GM21381 (cell line): ENCODE data around the gene GTF3A.
"Not testable (repeated sequence)": the region's sequence is repeated elsewhere in the genome, so short reads cannot be mapped to it uniquely, and the experiment has no call there.

Experiments
- ATAC-seq: cut with Tn5 transposase; IDR thresholded peaks from one replicate; pipeline ENCODE4 v1.9.1; 2021; ENCODE audit warnings: mild to moderate bottlenecking, moderate library complexity; ENCODE audit not compliant: unreplicated experiment

The GTF3A gene

DNA sequence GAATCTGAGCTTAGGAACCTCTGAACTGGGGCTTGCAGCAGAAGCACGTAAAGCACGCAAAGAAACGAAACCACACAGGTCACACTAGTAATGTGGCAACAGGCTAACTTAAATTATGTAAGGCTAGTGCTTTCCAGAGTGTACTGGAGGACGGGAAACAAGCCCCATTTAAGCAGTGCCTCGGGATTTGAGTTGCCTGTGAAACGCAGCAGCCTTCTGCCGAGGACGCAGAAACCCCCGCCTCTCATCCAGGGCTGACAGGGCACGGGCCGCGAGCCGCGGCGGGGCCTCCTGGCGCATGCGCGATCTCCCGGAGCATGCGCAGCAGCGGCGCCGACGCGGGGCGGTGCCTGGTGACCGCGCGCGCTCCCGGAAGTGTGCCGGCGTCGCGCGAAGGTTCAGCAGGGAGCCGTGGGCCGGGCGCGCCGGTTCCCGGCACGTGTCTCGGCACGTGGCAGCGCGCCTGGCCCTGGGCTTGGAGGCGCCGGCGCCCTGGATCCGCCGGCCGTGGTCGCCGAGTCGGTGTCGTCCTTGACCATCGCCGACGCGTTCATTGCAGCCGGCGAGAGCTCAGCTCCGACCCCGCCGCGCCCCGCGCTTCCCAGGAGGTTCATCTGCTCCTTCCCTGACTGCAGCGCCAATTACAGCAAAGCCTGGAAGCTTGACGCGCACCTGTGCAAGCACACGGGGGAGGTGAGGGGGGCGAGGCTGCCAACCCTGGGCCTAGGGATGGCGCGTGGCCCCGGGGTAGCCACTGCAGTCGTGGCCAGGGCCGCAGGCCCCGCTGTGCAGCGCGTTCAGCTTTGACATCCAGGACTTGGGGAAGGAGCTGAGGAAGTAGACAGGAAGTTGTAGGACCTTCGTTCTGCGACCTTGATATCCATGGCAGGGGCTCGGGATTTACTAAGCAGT, at the start of gene GTF3A:
Gene GTF3A (plus strand): TSS at position 374 of the 912 bp plus-strand sequence.
- peak; percentile 68 for ATAC-seq

DNA sequence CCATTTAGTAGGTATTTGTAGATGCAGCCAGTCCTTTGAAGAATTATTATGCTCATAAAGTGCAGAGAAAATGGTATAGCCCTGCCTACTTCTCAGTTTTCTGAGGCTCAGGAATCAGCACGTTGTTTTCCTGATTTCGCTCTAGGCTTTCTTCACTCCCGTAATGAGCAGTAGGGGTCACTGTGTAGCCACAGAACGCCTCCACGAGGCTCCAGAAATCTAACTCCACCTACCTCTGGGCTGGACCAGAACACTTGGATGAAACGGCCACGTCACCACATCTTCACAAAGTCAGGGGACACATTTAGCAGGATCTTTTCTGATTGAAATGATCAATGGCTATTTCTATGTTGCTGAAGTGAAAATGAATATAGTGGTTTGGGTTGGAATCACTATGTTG, 49.8 kb upstream of the GTF3A start:
- ATAC-seq: peak; percentile 57

DNA sequence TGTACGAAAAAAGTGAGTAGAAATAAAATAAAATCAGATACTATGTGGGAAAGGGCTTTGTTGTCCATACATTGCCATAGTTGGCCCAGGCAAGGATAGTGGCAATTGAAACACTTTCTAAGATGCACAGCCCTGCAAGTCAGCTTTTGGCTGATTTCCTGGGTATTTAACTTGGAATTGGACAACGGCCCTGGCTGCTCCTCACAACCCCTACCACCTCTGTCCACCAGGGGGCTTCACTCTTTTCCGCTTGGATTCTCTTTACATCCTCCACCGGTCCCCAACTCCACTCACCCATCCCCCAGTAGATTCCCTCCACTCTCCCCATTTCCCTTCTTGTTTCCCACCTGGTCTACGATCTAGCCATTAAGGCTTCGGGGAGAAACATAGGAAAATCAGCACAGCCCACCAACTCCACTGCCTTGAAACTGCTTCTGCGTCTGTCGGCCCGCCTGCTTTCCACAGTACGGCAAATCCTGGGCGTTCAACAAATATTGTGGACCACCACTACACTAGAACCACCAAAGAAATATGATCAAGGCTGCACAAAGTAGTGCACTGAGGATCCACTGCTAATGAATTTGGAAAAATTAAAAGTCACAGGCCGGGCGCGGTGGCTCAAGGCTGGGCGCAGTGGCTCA, 48.6 kb upstream of the GTF3A start:
- ATAC-seq: no peak

DNA sequence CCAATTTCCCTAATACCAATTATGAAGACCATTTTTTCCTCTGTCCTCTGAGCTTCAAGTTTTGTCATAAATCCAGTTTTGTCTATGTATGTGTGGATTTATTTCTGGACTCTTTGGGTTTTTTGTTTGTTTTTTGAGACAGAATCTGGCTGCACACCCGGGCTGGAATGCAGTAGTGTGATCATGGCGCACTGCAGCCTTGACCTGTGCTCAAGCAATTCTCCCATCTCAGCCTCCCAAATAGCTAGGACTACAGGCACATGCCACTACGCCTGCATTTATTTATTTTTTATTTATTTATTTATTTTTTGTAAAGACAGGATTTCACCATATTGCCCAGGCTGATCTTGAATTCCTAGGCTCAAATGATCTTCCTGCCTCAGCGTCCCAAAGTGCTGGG, 45.3 kb upstream of the GTF3A start:
- no peak for ATAC-seq

- ATAC-seq: no peak
Measured at GRCh38 chr13:27379694-27380641, 44.5 kb upstream of the GTF3A start.

GRCh38 chr13:27381601-27382000, 42.8 kb upstream of the GTF3A start:
- ATAC-seq: no peak

GRCh38 chr13:27383104-27383921, 41.1 kb upstream of the GTF3A start:
- ATAC-seq: no peak

- no peak for ATAC-seq
Measured at GRCh38 chr13:27384285-27384684, 40.1 kb upstream of the GTF3A start.

DNA sequence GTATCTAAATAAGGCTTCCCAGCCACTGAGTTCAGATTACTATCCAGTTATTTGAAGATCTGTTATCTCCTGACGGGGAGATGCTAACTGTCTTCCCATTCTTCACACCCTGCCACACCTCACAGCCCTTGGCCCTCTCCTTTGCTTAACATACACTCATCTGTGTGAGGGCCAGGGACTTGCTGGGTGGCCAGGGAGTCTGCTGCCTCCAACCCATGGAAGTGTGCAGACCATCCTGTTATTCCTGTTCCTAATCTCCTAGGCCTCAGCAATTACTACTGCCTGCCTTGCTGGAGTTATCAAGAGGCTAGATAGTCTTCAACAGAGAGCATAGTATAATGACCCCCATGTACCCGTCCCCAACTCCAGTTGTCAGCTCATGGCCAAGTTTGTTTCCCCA, 36.2 kb upstream of the GTF3A start:
- no peak for ATAC-seq

- ATAC-seq: no peak
Measured at GRCh38 chr13:27389891-27390290, 34.5 kb upstream of the GTF3A start.

DNA sequence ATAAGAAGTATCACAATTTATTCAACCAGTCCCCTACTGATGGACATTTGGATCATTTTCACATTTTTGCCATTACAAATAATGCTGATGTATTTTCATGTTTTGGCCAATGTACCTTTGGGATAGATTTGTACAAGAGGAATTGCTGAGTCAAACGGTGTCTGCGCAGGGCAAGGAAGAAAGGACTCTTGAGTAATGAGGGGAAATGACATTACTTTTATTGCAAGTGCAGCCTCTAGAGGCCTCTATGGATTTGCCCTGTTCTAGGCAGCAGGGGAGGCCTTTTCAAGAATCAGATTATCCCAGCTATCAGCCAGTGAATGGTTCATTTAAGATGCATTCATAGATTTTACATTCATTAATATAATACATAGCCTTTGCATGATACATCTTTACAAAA, 32.9 kb upstream of the GTF3A start:
- ATAC-seq: no peak

DNA sequence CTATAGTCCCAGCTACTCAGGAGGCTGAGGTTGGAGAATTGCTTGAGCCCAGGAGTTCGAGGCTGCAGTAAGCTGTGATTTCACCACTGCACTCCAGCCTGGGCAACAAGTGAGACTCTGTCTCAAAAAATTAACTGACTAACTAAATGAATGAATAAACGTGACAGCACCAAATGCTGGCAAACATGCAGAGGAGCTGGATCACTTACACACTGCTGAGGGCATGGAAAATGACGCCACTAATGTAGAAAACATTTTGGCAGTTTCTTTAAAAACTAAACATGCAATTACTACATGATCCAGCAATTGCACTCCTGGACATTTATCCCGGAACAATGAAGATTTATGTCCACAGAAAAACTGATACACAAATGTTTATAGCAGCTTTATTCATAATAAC, 31.3 kb upstream of the GTF3A start:
- no peak for ATAC-seq

DNA sequence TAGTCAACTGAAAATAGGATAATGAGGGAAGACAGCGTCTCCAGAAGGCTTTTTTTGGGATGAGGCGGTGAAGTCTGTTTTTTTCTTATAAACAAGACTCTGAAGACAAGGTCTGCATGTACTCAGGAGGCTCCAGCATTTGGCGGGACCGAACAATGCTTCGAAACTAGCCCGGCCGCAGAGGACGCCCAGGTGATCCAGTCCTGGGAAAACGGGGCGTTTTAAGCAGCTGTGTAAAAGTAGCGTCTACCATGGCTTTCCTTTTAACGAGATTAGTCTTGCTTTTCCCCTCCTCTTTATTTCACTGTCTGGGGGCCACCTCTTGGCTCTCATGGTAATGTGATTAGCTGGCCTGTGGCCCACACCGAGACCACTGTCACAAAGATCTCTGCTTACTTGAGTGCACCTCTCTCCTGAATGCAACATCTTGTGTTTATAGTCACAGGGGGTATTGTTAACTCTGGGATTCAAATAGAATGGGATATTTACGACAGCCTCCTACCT, 29.4 kb upstream of the GTF3A start:
- ATAC-seq: no peak

GRCh38 chr13:27396252-27396846, 28.1 kb upstream of the GTF3A start:
- no peak for ATAC-seq

GRCh38 chr13:27398360-27398759, 26.1 kb upstream of the GTF3A start:
- ATAC-seq: no peak

- ATAC-seq: not testable (repeated sequence)
Measured at GRCh38 chr13:27400405-27400804, 24.0 kb upstream of the GTF3A start.

DNA sequence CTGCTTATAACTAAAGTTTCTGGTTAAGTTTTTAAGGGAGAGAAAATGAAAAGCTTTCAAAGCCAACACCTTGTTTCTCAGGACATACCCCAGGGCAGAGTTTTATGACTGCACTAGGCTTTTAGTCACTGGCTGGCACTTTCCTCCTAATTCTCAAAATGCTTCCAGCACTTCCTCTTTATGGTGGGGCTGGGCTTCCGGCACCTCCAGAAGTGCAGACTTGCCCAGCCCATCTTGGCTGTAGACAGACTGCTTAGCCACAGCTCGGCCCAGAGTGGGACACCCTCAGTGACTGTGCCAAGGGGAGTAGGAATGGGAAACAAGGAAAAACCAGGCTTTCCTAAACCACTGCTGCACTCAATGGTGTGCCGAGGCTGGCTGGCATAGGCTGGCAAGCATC, 23.2 kb upstream of the GTF3A start:
- no peak for ATAC-seq

DNA sequence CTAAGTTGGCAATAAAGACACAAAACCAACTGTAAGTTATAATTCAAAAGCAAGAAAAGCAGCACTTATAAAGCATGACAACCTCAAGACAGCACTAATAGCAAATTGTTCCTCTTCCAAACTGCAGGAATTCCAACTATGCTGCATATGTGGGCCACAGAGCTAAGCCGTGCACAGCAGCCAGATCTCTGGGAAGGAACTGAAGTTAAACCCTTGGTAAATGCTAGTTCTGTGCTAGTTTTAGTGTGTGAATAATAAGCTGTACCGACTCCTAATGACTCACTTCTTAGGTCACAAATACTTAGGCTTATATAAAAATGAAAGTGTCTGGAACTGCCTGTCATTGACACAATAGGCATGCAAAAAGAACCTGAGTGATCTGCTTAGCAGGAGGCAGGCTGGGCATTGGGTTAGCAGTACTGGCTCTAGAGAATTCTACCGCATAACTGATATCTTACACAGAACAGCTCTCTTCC, 21.2 kb upstream of the GTF3A start:
- ATAC-seq: no peak

DNA sequence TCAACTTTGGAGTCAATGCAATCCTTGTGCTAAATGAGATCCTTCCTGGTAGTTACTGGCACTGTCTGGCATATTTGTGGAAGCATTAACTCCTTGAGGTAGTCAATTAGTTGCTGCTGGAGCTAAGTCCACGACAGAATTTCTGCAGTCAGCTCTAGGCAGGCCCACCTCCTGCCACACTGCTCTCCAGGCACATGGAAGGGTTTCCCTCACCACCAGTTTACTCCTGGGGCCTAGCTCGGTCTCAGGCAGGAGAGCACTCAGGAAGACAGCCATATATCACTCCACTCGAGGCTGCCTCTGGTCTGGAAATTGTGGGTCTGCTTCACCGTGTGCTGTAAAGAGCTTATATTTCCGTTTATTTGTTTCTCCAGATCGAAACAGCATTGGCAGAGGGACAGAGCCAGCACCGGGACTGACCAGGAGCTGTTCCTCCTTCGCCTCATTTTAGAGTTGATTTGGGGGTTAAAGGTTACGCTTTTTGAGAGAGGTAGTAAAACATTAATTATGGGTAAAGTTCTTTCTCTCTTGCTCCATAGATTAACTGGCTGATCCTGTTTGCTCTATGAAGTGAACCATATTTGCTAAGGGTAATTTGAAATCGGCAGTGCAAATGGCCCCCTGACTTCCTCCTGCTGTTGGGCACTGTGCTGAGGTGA, 20.6 kb upstream of the GTF3A start:
- no peak for ATAC-seq
